SK-N-SH treated with all-trans-retinoic acid at 6 μM for 48 hours (cell line): ENCODE results near the gene SSR4.

Experiments
- ATAC-seq: fragments of 200-7000 bp; cut with Tn5 transposase; 3 replicates; pipeline ENCODE4 v1.9.1; 2020; ENCODE audit warnings: mild to moderate bottlenecking, moderate library complexity
- BACH2 ChIP-seq: fragments of 250-450 bp; sonication (Bioruptor Pico); IDR thresholded peaks from 2 replicates; pipeline ENCODE4 v1.9.0; 2021; ENCODE audit warnings: mild to moderate bottlenecking, borderline replicate concordance
- CREB5 ChIP-seq: fragments of 250-450 bp; sonication (Bioruptor Pico); IDR thresholded peaks from 2 replicates; pipeline ENCODE4 v1.5.1; 2020; ENCODE audit warnings: low read depth, mild to moderate bottlenecking, moderate library complexity
- ESRRG ChIP-seq: fragments of 250-450 bp; sonication (Bioruptor Pico); IDR thresholded peaks from 2 replicates; pipeline ENCODE4 v1.6.1; 2021; ENCODE audit warnings: mild to moderate bottlenecking
- ISL1 ChIP-seq: fragments of 250-450 bp; sonication (Bioruptor Pico); IDR thresholded peaks from 2 replicates; pipeline ENCODE4 v2.1.2; 2022; ENCODE audit warnings: mild to moderate bottlenecking, moderate library complexity
- PATZ1 ChIP-seq: fragments of 250-450 bp; sonication (Bioruptor Pico); IDR thresholded peaks from 2 replicates; pipeline ENCODE4 v1.8.0; 2020; ENCODE audit warnings: mild to moderate bottlenecking, moderate library complexity, borderline replicate concordance
- POU6F1 ChIP-seq: fragments of 250-450 bp; sonication (Bioruptor Pico); IDR thresholded peaks from 2 replicates; pipeline ENCODE4 v1.8.0; 2021; ENCODE audit warnings: low read depth, mild to moderate bottlenecking, moderate library complexity, borderline replicate concordance
- PPARA ChIP-seq: fragments of 250-450 bp; sonication (Bioruptor Pico); IDR thresholded peaks from 2 replicates; pipeline ENCODE4 v1.5.0; 2020; ENCODE audit warnings: mild to moderate bottlenecking, borderline replicate concordance
- SNAI2 ChIP-seq: fragments of 250-450 bp; sonication (Bioruptor Pico); IDR thresholded peaks from 2 replicates; pipeline ENCODE4 v1.5.0; 2020; ENCODE audit warnings: mild to moderate bottlenecking, moderate library complexity
- TCF4 ChIP-seq: fragments of 250-450 bp; sonication (Bioruptor Pico); IDR thresholded peaks from 2 replicates; pipeline ENCODE4 v1.8.0; 2021; ENCODE audit warnings: mild to moderate bottlenecking, moderate library complexity, borderline replicate concordance
- TOX ChIP-seq: fragments of 250-450 bp; sonication (Bioruptor Pico); IDR thresholded peaks from 2 replicates; pipeline ENCODE4 v1.8.0; 2021; ENCODE audit warnings: mild to moderate bottlenecking, moderate library complexity, borderline replicate concordance
- TSHZ2 ChIP-seq: fragments of 250-450 bp; sonication (Bioruptor Pico); IDR thresholded peaks from 2 replicates; pipeline ENCODE4 v1.5.0; 2020; ENCODE audit warnings: mild to moderate bottlenecking, moderate library complexity
- ZC3H10 ChIP-seq: fragments of 250-450 bp; sonication (Bioruptor Pico); IDR thresholded peaks from 2 replicates; pipeline ENCODE4 v1.5.1; 2021; ENCODE audit warnings: mild to moderate bottlenecking, moderate library complexity
- ZFP3 ChIP-seq: fragments of 250-450 bp; sonication (Bioruptor Pico); IDR thresholded peaks from 2 replicates; pipeline ENCODE4 v1.5.0; 2020; ENCODE audit warnings: mild to moderate bottlenecking, moderate library complexity
- ZNF565 ChIP-seq: fragments of 450-650 bp; formaldehyde crosslinking; conservative IDR thresholded peaks from 2 replicates; pipeline ENCODE4 v1.5.0; 2020; ENCODE audit warnings: low read depth, mild to moderate bottlenecking, moderate library complexity
- ZNF70 ChIP-seq: fragments of 450-650 bp; formaldehyde crosslinking; IDR thresholded peaks from 2 replicates; pipeline ENCODE4 v1.5.0; 2020; ENCODE audit warnings: mild to moderate bottlenecking, moderate library complexity
- ZNF8 ChIP-seq: fragments of 450-650 bp; formaldehyde crosslinking; IDR thresholded peaks from 2 replicates; pipeline ENCODE4 v1.5.0; 2020; ENCODE audit warnings: mild to moderate bottlenecking, moderate library complexity

Gene SSR4

DNA sequence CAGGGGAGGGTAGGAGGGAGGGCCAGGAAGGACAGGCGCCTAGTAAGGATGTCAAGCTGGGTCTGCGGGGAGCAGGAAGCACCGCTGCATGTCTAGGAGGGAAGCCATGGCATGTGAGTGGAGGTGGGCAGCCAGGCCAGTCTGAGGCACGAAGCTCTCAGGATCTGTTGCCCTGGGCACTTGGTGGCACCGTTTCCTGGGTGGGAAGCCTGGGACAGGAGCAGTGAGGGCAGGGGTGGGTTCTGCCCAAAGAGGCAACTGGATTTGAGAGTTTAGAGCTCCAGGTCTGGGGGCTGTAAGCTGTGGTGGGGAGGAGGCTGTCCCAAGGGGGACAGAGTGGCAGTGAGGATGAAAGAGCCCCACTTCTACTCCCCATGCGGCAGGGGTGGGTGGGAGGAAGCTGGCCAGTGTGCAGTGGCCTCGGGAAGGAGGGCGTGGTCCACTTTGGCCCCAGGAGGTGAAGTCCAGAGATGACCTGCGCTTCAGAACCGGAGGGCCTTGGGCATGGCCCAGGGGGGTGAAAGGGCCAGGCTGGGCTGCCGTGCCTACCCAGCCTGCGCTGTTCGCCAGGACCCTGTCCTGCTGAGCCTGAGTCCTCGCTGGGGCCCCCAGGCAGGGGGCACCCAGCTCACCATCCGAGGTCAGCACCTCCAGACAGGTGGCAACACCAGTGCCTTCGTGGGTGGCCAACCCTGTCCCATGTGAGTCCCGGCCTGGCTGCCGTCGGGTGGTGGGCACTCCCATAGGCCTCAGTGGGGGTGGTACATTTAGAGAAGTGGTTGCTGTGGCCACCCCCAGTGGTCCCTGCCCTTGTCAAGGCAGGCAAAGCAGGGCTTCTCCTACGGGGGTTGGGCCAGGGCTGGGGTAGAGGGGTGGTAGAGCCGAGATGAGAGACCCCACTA lies 21.9 kb upstream of the SSR4 start:
- no peak for ATAC-seq
- TF ChIP-seq ZNF8 (CRISPR knock-in tag) (no peak), PPARA (CRISPR knock-in tag) (no peak), TOX (no peak), PATZ1 (no peak), ZC3H10 (CRISPR knock-in tag) (no peak), CREB5 (CRISPR knock-in tag) (no peak), SNAI2 (CRISPR knock-in tag) (no peak)
- TF ChIP-seq, all 23 proteins: peak for 0

DNA sequence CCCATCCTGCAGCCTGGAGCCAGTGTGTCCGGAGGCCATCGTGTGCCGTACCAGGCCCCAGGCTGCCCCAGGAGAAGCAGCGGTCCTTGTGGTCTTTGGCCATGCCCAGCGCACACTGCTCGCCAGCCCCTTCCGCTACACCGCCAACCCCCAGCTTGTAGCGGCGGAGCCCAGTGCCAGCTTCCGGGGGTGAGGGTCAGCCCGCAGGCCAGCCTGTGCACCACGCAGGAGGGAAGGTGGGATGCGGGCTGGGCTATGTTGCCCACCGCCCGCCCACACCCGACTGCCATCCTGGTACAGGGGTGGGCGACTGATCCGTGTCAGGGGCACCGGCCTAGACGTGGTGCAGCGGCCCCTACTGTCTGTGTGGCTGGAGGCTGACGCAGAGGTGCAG lies 21.3 kb upstream of the SSR4 start:
- no peak for ATAC-seq
- no peak for TF ChIP-seq ZNF8 (CRISPR knock-in tag)
- TF ChIP-seq BACH2 (CRISPR knock-in tag) = no peak
- no peak for TF ChIP-seq ZNF565 (CRISPR knock-in tag)
- TF ChIP-seq, all 23 proteins: peak for 0

GRCh38 chrX:153773741-153774575 lies 20.5 kb upstream of the SSR4 start:
- no peak for TF ChIP-seq CREB5 (CRISPR knock-in tag)
- TF ChIP-seq ZNF70 (CRISPR knock-in tag) = no peak
- no peak for TF ChIP-seq TCF4 (CRISPR knock-in tag)
- no peak for TF ChIP-seq ZFP3
- TF ChIP-seq ESRRG (CRISPR knock-in tag) = no peak
- ATAC-seq = no peak

DNA sequence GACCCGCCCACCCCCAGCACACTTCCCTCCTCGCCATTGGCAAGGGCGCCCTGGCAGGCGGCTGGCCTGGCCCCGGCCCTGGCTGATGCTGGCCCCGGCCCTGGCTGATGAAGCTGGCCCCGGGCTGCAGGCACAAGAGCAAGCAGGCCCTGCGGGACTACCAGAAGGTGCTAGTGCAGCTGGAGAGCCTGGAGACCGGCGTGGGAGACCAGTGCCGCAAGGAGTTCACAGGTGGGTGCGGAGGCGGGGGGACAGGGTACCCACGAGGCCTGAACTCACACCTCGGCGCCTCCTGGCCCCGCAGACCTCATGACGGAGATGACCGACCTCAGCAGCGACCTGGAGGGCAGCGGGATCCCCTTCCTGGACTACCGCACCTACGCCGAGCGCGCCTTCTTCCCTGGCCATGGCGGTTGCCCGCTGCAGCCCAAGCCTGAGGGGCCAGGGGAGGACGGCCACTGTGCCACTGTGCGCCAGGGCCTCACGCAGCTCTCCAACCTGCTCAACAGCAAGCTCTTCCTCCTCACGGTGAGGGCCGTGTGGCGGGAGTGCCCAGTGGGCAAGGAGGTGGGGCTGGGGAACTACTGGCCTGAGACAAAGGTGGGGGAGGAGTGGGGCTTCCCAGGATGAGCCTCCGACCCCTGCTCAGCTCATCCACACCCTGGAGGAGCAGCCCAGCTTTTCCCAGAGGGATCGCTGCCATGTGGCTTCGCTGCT lies 19.7 kb upstream of the SSR4 start:
- TF ChIP-seq TSHZ2 (CRISPR knock-in tag) = no peak
- TF ChIP-seq POU6F1 (CRISPR knock-in tag) = no peak
- no peak for TF ChIP-seq ISL1
- no peak for ATAC-seq
